GM18870 (cell line): ENCODE results near the gene TTN.
A peak's percentile ranks its signal among the peaks of the same experiment; 100 is the strongest.

Experiments
- ATAC-seq: cut with Tn5 transposase; IDR thresholded peaks from one replicate; pipeline ENCODE4 v1.9.1; 2021; ENCODE audit warnings: moderate library complexity; ENCODE audit not compliant: unreplicated experiment

TTN gene

GRCh38 chr2:178502751-178503150, 304.5 kb downstream of the TTN start:
- no peak for ATAC-seq

- no peak for ATAC-seq
These were observed 307.6 kb downstream of the TTN start for GRCh38 chr2:178499640-178500039.

DNA sequence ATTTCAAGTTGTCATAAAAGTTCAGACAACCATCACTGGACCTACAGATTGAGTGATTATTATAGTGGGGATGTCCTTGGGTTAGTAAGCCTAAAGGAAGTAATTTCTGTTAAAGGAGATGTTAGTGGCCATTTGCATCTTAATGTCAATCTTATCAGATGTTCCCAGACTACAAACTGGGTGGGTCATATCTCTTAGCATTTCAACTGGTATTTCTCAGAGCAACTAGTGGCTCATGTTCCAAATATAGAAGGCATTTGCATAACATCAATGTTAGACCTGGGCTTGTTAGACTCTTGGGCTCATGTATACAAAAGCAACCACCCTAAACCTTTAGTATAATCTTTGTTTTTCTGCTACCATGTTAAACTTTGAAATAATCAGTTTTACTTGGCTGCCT, 309.1 kb downstream of the TTN start:
- no peak for ATAC-seq

DNA sequence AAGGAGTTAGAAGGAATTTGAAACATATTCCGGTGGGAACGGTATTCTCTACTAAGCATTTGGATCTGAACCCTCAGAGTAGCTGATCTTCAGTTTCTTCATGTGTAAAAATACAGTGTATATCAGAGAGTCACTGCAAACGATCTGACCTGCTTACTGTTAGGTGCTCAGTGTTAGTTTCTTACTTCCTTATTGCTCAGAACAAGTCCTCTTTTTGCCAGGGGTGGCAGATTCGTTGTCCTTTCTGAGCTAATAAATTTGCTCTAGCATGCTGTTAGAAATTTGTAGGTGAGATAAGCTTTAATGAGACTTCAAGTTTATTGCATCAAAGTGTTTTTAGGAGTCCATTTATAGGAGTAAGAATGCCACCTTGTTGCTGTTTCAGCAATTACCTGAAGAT, 311.2 kb downstream of the TTN start:
- no peak for ATAC-seq

DNA sequence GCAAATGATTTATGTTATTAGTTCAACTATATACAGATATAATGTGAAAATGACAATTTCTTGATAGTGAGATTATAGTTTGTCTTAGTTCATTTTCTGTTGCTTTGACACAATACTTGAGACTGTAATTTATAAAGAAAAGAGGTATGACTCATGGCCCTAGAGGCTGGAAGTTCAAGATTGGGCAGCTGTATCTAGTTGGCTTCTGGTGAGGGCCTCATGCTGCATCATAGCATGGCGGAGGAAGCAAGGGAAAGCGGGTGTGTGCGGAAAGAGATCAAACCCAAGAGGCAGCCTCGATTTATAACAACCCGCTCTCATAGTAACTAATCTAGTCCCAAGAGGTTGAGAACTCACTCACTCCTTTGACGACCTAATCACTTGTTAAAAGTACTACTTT, 315.6 kb downstream of the TTN start:
- ATAC-seq: no peak

DNA sequence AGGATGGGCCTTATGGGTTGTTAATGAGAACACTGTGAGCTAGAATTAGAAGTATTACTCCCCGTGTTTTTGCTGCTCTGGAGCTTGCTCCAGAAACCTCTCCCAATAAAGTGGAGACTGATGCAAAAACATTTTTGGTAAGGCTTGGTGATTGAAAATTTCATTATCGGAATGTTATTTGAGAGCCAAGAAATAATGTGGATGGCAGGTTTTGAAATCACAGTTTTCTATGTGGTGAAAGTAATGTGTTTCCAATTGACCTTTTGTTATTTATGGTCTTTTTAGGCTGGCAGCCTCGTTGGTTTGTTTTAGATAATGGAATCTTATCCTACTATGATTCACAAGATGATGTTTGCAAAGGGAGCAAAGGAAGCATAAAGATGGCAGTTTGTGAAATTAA, 321.9 kb downstream of the TTN start:
- no peak for ATAC-seq

GRCh38 chr2:178484245-178485041, 322.8 kb downstream of the TTN start:
- no peak for ATAC-seq

- ATAC-seq: peak; percentile 54
These were observed 324.8 kb downstream of the TTN start for GRCh38 chr2:178482437-178482836.

GRCh38 chr2:178480227-178481181, 326.7 kb downstream of the TTN start, which contains the start of gene PLEKHA3:
Gene PLEKHA3, plus strand, starts transcription at chr2:178480457. Its CDS starts 413 bp downstream, at chr2:178480870.
- peak; percentile 36 for ATAC-seq

- no peak for ATAC-seq
These were observed 327.4 kb downstream of the TTN start for GRCh38 chr2:178479758-178480226.

DNA sequence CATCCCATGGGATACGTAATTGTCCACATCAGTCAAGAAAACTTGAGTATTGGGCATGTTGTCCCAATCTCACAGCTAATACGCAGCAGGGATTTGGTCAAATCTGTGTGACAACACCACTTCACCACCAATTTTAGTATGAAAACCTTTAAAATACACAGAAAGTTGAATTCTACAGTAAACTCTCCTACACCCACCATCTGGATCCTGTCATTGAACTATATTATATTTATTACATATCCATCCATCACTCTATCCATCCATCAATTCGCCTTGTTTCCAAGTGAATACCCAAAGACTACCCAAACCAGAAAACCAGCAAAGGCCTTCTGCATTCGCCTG, 328.0 kb downstream of the TTN start:
- ATAC-seq: no peak

DNA sequence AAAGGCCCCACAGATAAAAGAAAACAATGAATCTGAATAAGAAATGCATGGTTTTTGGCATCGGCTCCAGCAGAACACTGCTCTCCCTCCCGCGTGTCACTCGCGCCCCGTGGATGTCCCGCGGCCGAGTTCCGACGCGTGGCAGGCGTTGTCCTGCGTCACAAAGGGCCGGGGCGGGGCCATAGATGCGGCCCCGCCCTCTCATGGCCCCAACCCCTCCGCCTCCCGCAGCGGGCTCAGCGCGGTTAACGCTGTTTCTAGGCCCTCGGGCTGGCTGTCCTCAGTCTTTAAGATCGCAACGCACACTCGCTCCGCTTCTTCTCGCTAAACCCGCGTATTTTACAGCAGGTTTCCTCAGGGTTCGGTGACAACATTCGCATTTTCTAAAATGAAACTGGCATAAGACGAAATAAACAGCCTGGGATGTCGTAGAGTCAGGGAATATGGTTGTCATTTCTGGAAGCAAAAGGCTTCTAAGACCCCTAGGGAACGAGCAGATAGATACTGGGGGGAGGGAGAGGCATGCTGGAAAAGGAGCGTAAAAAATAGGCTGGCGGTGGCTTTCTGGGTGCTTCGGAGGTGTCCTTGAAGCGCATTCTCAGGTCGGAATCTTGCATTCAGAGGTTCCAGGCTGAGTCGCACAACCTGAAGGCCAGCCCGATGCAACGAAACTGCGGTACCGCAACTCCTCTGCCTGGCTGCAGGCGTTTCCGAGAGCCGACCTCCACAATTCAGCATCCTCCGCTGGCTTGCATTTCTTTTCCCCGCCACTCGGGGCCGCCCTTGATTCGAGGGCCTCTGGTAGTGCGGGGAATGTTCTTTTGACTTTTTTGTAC, 328.6 kb downstream of the TTN start, which contains the start of gene FKBP7:
Gene FKBP7 (minus strand): TSS at position 162 of the 836 bp plus-strand sequence. CDS start 101 bp downstream, at position 61.
- ATAC-seq: peak; percentile 41

DNA sequence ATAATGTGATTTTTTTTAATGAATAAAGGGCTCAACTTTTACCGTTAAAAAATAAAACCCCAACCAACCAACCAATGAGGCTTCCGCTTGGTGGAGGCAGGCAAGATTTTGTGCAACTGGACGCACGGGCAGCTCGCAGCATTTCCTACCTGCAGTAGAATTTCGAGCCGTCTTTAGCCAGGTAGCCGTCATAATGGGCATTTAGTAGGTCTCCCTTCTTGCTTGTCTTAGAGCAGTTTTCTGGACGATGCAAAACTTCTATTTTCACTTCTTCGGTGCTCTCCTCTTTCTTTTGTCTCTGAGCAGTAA, 329.1 kb downstream of the TTN start:
- ATAC-seq: no peak

DNA sequence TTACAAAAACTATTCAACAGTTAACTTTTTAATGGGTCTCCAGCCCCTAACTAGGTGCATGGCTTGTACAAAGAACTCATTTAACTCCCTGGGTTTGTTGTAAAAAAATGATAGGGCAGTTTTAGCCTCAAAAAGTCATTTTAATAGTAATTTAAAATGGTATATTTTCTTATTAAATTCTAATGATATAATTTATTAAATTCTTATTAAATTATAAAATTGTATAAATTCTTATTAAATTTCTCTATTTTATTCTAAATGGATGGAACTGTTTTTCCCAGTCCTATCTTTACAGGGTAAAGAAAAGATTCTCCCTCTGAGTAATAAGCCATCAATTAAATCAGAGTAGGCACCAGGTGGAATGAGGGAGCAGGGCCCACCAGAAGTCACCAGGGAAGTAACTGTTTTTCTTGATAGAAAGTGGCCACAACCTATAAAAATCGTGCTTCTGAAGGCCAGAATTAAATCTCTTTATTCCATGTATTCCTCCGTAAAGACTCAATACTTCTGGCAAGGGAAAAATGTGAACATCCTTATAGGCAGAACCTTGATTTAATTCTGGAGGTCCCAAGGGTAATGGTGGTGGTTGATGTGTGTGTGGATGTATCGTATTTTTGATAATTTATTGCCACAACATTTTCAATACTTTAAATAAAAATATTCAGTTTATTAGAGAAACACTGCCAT, 329.6 kb downstream of the TTN start:
- ATAC-seq: no peak

- no peak for ATAC-seq
These were observed 330.7 kb downstream of the TTN start for GRCh38 chr2:178476477-178476876.
